Stomach smooth muscle (tissue), 2 donors: ENCODE measurements around the gene LRMDA.

ENCODE experiments used
- H3K27ac ChIP-seq: one replicate; pipeline ENCODE4 v1.7.0; 2013; ENCODE audit warnings: mild to moderate bottlenecking, low read length, inconsistent platforms
- H3K27me3 ChIP-seq, 2 donors: one replicate each; pipeline ENCODE4 v1.7.0; 2013; ENCODE audit warnings: low read length in 2 of 2; ENCODE audit not compliant: insufficient read depth in 2 of 2, control insufficient read depth in 1 of 2
- H3K36me3 ChIP-seq, 2 donors: one replicate each; pipeline ENCODE4 v1.7.0; 2013; ENCODE audit warnings: low read length in 2 of 2; ENCODE audit not compliant: control insufficient read depth in 2 of 2, insufficient read depth in 2 of 2
- H3K4me1 ChIP-seq: one replicate; pipeline ENCODE4 v1.7.0; 2013; ENCODE audit warnings: low read length; ENCODE audit not compliant: control insufficient read depth, insufficient read depth
- H3K4me3 ChIP-seq, 2 donors: one replicate each; pipeline ENCODE4 v1.7.0; 2013; ENCODE audit warnings: low read length in 2 of 2
- H3K9ac ChIP-seq, 2 donors: one replicate each; pipeline ENCODE4 v1.7.0; 2013; ENCODE audit warnings: low read length in 2 of 2, mild to moderate bottlenecking in 1 of 2
- H3K9me3 ChIP-seq, 2 donors: one replicate each; pipeline ENCODE4 v1.7.0; 2013; ENCODE audit warnings: low read length in 2 of 2; ENCODE audit not compliant: control insufficient read depth in 2 of 2
- donor health status: healthy.
- donor health status: Pancreatic carcinoma.

The LRMDA gene

GRCh38 chr10:76268954-76269353 lies 837.5 kb downstream of the LRMDA start:
- H3K9me3 ChIP-seq: peaks cover 2 to 3% of the 10 kb centered on the region in 2 donors
- H3K9ac ChIP-seq: no peak overlapping the region
- H3K4me3 ChIP-seq: no peak overlapping the region
- no peak overlapping the region for H3K27ac ChIP-seq
- no peaks in the 10 kb centered on the region for H3K4me1 ChIP-seq
- H3K27me3 ChIP-seq: no peaks in the 10 kb centered on the region
- H3K36me3 ChIP-seq: no peaks in the 10 kb centered on the region

- Histone ChIP-seq H3K9me3 (peaks cover 2 to 3% of the 10 kb centered on the region in 2 donors), H3K4me3 (no peak overlapping the region), H3K36me3 (no peaks in the 10 kb centered on the region), H3K27me3 (no peaks in the 10 kb centered on the region), H3K27ac (no peak overlapping the region), H3K4me1 (no peaks in the 10 kb centered on the region), H3K9ac (no peak overlapping the region)
Measured at GRCh38 chr10:76270464-76270863, 839.0 kb downstream of the LRMDA start.

GRCh38 chr10:76274933-76275332 lies 843.5 kb downstream of the LRMDA start:
- no peak overlapping the region for H3K4me3 ChIP-seq
- no peaks in the 10 kb centered on the region for H3K36me3 ChIP-seq
- no peak overlapping the region for H3K27ac ChIP-seq
- H3K27me3 ChIP-seq: no peaks in the 10 kb centered on the region
- no peaks in the 10 kb centered on the region for H3K4me1 ChIP-seq
- H3K9me3 ChIP-seq: peaks cover 2 to 3% of the 10 kb centered on the region in 2 donors
- no peak overlapping the region for H3K9ac ChIP-seq

- no peaks in the 10 kb centered on the region for H3K4me1 ChIP-seq
- H3K4me3 ChIP-seq: no peak overlapping the region
- H3K36me3 ChIP-seq: no peaks in the 10 kb centered on the region
- H3K27ac ChIP-seq: no peak overlapping the region
- no peaks in the 10 kb centered on the region for H3K9me3 ChIP-seq
- no peak overlapping the region for H3K9ac ChIP-seq
- H3K27me3 ChIP-seq: no peaks in the 10 kb centered on the region
Measured at GRCh38 chr10:76278811-76279460, 847.5 kb downstream of the LRMDA start.

- no peaks in the 10 kb centered on the region for H3K36me3 ChIP-seq
- H3K27me3 ChIP-seq: no peaks in the 10 kb centered on the region
- no peak overlapping the region for H3K27ac ChIP-seq
- no peaks in the 10 kb centered on the region for H3K4me1 ChIP-seq
- H3K4me3 ChIP-seq: no peak overlapping the region
- no peak overlapping the region for H3K9ac ChIP-seq
- H3K9me3 ChIP-seq: no peaks in the 10 kb centered on the region
Measured at GRCh38 chr10:76281659-76282058, 850.2 kb downstream of the LRMDA start.

- H3K27ac ChIP-seq: no peak overlapping the region
Measured at GRCh38 chr10:76282061-76283025, 850.9 kb downstream of the LRMDA start.

GRCh38 chr10:76284351-76284750 lies 852.9 kb downstream of the LRMDA start:
- Histone ChIP-seq H3K36me3 (no peaks in the 10 kb centered on the region), H3K4me1 (peaks cover 3% of the 10 kb centered on the region), H3K27ac (no peak overlapping the region)

More at GRCh38 chr10:76282061-76283025, 850.9 kb downstream of the LRMDA start:
- no peaks in the 10 kb centered on the region for H3K27me3 ChIP-seq
- no peak overlapping the region for H3K4me3 ChIP-seq
- H3K4me1 ChIP-seq: no peaks in the 10 kb centered on the region
- no peaks in the 10 kb centered on the region for H3K9me3 ChIP-seq
- H3K36me3 ChIP-seq: no peaks in the 10 kb centered on the region
- H3K9ac ChIP-seq: no peak overlapping the region

GRCh38 chr10:76285012-76285411 lies 853.6 kb downstream of the LRMDA start:
- Histone ChIP-seq H3K27me3 (no peaks in the 10 kb centered on the region), H3K4me3 (no peak overlapping the region), H3K27ac (no peak overlapping the region), H3K4me1 (peaks cover 3% of the 10 kb centered on the region), H3K9ac (no peak overlapping the region), H3K9me3 (no peaks in the 10 kb centered on the region), H3K36me3 (no peaks in the 10 kb centered on the region)

More at GRCh38 chr10:76284351-76284750, 852.9 kb downstream of the LRMDA start:
- Histone ChIP-seq H3K9me3 (no peaks in the 10 kb centered on the region), H3K27me3 (no peaks in the 10 kb centered on the region), H3K4me3 (no peak overlapping the region), H3K9ac (no peak overlapping the region)

- H3K27me3 ChIP-seq: no peaks in the 10 kb centered on the region
Measured at GRCh38 chr10:76285515-76285914, 854.1 kb downstream of the LRMDA start.

GRCh38 chr10:76286536-76286935 lies 855.1 kb downstream of the LRMDA start:
- Histone ChIP-seq H3K36me3 (no peaks in the 10 kb centered on the region), H3K9me3 (no peaks in the 10 kb centered on the region), H3K4me3 (no peak overlapping the region), H3K27ac (no peak overlapping the region), H3K9ac (no peak overlapping the region), H3K4me1 (peaks cover 3% of the 10 kb centered on the region), H3K27me3 (no peaks in the 10 kb centered on the region)

More at GRCh38 chr10:76285515-76285914, 854.1 kb downstream of the LRMDA start:
- Histone ChIP-seq H3K4me3 (no peak overlapping the region), H3K36me3 (no peaks in the 10 kb centered on the region), H3K9me3 (no peaks in the 10 kb centered on the region), H3K27ac (no peak overlapping the region), H3K4me1 (peaks cover 3% of the 10 kb centered on the region), H3K9ac (no peak overlapping the region)
